Mesothelial cell of epicardium (in vitro differentiated cells): ENCODE results near the gene BTBD18. TPM values are rescaled to one million over a fixed set of nuclear protein-coding genes. Genes with fewer than 3 reads are reported as not detected.

Experiments
- DNase-seq, 2 experiments: peaks; one replicate each; pipeline ENCODE4 v3.0.0; 2021; ENCODE audit warnings: low spot score in 2 of 2; ENCODE audit not compliant: unreplicated experiment in 2 of 2
- H3K27ac Mint-ChIP-seq: 2 replicates; pipeline ENCODE4 v1.8.0; 2021; ENCODE audit warnings: mixed read lengths
- H3K27me3 Mint-ChIP-seq: 2 replicates; pipeline ENCODE4 v1.8.0; 2021; ENCODE audit warnings: low read depth, mixed read lengths
- H3K36me3 Mint-ChIP-seq: 2 replicates; pipeline ENCODE4 v1.8.0; 2021; ENCODE audit warnings: mixed read lengths
- H3K4me1 Mint-ChIP-seq: 2 replicates; pipeline ENCODE4 v1.8.0; 2021; ENCODE audit warnings: mixed read lengths
- H3K4me3 Mint-ChIP-seq: 2 replicates; pipeline ENCODE4 v1.8.0; 2021; ENCODE audit warnings: mild to moderate bottlenecking, moderate library complexity, mixed read lengths
- H3K9me3 Mint-ChIP-seq: 2 replicates; pipeline ENCODE4 v1.8.0; 2021; ENCODE audit warnings: mixed read lengths
- CTCF ChIP-seq: fragments of 200-600 bp; sonication (generic); IDR thresholded peaks from one replicate; pipeline ENCODE4 v1.5.0; 2021; ENCODE audit warnings: antibody characterized with exemption; ENCODE audit not compliant: unreplicated experiment
- total RNA-seq: library from RNA; stranded (reverse); gene quantifications from 3 replicates; pipeline ENCODE4 v1.2.1, GENCODE V29; 2021

The BTBD18 gene
- total RNA-seq, 1 donor from 2014 or later = not detected

DNA sequence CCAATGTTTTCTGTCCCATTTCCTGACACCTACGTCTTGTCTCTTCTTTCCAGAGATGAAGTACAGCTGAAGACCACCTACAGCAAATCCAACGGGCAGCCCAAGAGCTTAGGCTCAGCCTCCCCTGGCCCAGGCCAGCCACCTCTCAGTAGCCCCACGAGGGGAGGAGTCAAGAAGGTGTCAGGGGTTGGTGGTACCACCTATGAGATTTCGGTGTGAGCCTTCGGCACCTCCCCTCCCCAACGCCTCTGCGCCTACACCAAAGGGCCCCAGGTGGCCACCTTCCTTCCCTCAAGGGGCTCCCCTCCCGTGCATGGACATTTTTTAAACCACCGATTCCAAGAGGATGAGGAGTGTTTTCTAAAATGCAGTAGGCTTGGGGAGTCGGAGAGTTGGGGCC lies 51.8 kb downstream of the BTBD18 start:
- H3K9me3 Mint-ChIP-seq = no peaks in the 10 kb centered on the region
- peaks cover 42% of the 10 kb centered on the region for H3K36me3 Mint-ChIP-seq
- H3K4me3 Mint-ChIP-seq = no peak overlapping the region
- TF ChIP-seq CTCF = no peak
- no peaks in the 10 kb centered on the region for H3K27me3 Mint-ChIP-seq
- no peaks in the 10 kb centered on the region for H3K4me1 Mint-ChIP-seq
- no peak for DNase-seq
- no peak overlapping the region for H3K27ac Mint-ChIP-seq

DNA sequence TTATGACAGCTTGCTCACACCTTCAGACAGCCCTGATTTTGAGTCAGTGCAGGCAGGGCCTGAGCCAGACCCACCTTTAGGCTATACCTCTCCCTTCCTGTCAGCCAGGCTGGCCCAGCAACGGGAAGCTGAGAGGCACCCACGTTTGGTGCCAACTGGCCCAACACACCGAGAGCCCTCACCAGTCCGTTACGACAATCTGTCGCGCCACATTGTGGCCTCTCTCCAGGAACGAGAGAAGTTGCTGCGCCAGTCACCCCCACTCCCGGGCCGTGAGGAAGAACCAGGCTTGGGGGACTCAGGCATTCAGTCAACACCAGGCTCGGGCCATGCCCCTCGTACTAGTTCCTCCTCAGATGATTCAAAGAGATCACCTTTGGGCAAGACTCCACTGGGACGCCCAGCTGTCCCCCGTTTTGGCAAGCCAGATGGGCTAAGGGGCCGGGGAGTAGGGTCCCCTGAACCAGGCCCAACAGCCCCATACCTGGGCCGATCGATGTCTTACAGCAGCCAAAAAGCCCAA lies 52.7 kb downstream of the BTBD18 start:
- Mint-ChIP-seq H3K4me3 (no peak overlapping the region), H3K9me3 (no peaks in the 10 kb centered on the region), H3K27ac (no peak overlapping the region), H3K36me3 (peaks cover 37% of the 10 kb centered on the region), H3K4me1 (no peaks in the 10 kb centered on the region), H3K27me3 (no peaks in the 10 kb centered on the region)
- no peak for TF ChIP-seq CTCF
- DNase-seq = no peak

Other genes starting within 250 kb of the BTBD18 start
- gene SLC43A1, start 236.1 kb downstream of the BTBD18 start, total RNA-seq = 2.1 to 3.3 TPM (median 2.8 TPM) in 3 replicates
- gene TIMM10, start 221.1 kb downstream of the BTBD18 start, total RNA-seq = 41.7 to 46.3 TPM (median 44.0 TPM) in 3 replicates
- gene SMTNL1, start 214.2 kb downstream of the BTBD18 start, total RNA-seq = not detected in 3 replicates
- gene UBE2L6, start 184.1 kb downstream of the BTBD18 start, total RNA-seq = 35.5 to 41.4 TPM (median 39.2 TPM) in 3 replicates
- gene SERPING1, start 154.1 kb downstream of the BTBD18 start, total RNA-seq = 136 to 154 TPM (median 146 TPM) in 3 replicates
- 0.64 to 1.3 TPM (median 1.1 TPM) in 3 replicates for gene YPEL4, start 101.9 kb downstream of the BTBD18 start, total RNA-seq
- 18.4 to 19.6 TPM (median 19.5 TPM) in 3 replicates for gene CLP1, start 94.1 kb downstream of the BTBD18 start, total RNA-seq
- gene ZDHHC5, start 83.7 kb downstream of the BTBD18 start, total RNA-seq = 53.9 to 57.1 TPM (median 54.2 TPM) in 3 replicates
- 19.3 to 19.7 TPM (median 19.6 TPM) in 3 replicates for gene MED19, start 39.6 kb downstream of the BTBD18 start, total RNA-seq
- 62.8 to 64.9 TPM (median 63.8 TPM) in 3 replicates for gene TMX2, start 39.2 kb downstream of the BTBD18 start, total RNA-seq
- 152 to 158 TPM (median 156 TPM) in 3 replicates for gene SELENOH, start 10.3 kb downstream of the BTBD18 start, total RNA-seq
- gene CTNND1, start 10.0 kb upstream of the BTBD18 start, total RNA-seq = 234 to 250 TPM (median 238 TPM) in 3 replicates